GM23248 (cell line): Measurements from ENCODE around the gene PLBD1. TPM values are rescaled to one million over a fixed set of nuclear protein-coding genes. Genes with fewer than 3 reads are reported as not detected.

Experiments
- DNase-seq: peaks from one replicate; pipeline ENCODE4 v3.0.0-alpha.2; 2015
- H2AFZ ChIP-seq: fragments of 200-600 bp; sonication (generic); 2 replicates; pipeline ENCODE4 v1.6.1; 2016; ENCODE audit warnings: antibody characterized with exemption
- H3F3A ChIP-seq: fragments of 200-600 bp; sonication (generic); 2 replicates; pipeline ENCODE4 v1.6.1; 2016; ENCODE audit warnings: mild to moderate bottlenecking, antibody characterized with exemption, mixed run types; ENCODE audit not compliant: insufficient read depth
- H3K27ac ChIP-seq: fragments of 200-600 bp; sonication (generic); 2 replicates; pipeline ENCODE4 v1.5.1; 2016; ENCODE audit warnings: mild to moderate bottlenecking
- H3K27me3 ChIP-seq: fragments of 200-600 bp; sonication (generic); replicated peaks from 2 replicates; pipeline ENCODE4 v1.6.1; 2016; ENCODE audit warnings: mild to moderate bottlenecking; ENCODE audit not compliant: insufficient read depth
- H3K36me3 ChIP-seq: fragments of 200-600 bp; sonication (generic); 2 replicates; pipeline ENCODE4 v1.6.1; 2016; ENCODE audit warnings: low read depth, mild to moderate bottlenecking
- H3K4me1 ChIP-seq: fragments of 200-600 bp; sonication (generic); 2 replicates; pipeline ENCODE4 v1.6.1; 2016; ENCODE audit warnings: mild to moderate bottlenecking; ENCODE audit not compliant: insufficient read depth
- H3K4me2 ChIP-seq: fragments of 200-600 bp; sonication (generic); one replicate; pipeline ENCODE4 v1.6.1; 2016; ENCODE audit warnings: mild to moderate bottlenecking; ENCODE audit not compliant: unreplicated experiment
- H3K4me3 ChIP-seq: fragments of 200-600 bp; sonication (generic); 2 replicates; pipeline ENCODE4 v1.5.1; 2016; ENCODE audit warnings: mild to moderate bottlenecking
- H3K79me2 ChIP-seq: fragments of 200-600 bp; sonication (generic); 2 replicates; pipeline ENCODE4 v1.6.1; 2016; ENCODE audit warnings: mild to moderate bottlenecking; ENCODE audit not compliant: insufficient read depth
- H3K9ac ChIP-seq: fragments of 200-600 bp; sonication (generic); 2 replicates; pipeline ENCODE4 v1.6.1; 2016; ENCODE audit warnings: mild to moderate bottlenecking
- H3K9me2 ChIP-seq: fragments of 200-600 bp; sonication (generic); 2 replicates; pipeline ENCODE4 v1.6.1; 2016; ENCODE audit warnings: mixed run types, mild to moderate bottlenecking, moderate library complexity; ENCODE audit not compliant: insufficient read depth
- H3K9me3 ChIP-seq: fragments of 200-600 bp; sonication (generic); one replicate; pipeline ENCODE4 v1.6.1; 2017; ENCODE audit warnings: low read depth
- H4K20me1 ChIP-seq: fragments of 200-600 bp; sonication (generic); 2 replicates; pipeline ENCODE4 v1.6.0; 2016; ENCODE audit not compliant: insufficient read depth
- EZH2 ChIP-seq: fragments of 200-600 bp; sonication (generic); IDR thresholded peaks from 2 replicates; pipeline ENCODE4 v1.6.1; 2018; ENCODE audit warnings: antibody characterized with exemption, mild to moderate bottlenecking; ENCODE audit not compliant: insufficient read depth, poor library complexity, severe bottlenecking
- EZH2phosphoT487 ChIP-seq: fragments of 200-600 bp; sonication (generic); IDR thresholded peaks from 2 replicates; pipeline ENCODE4 v1.6.1; 2018; ENCODE audit warnings: antibody characterized with exemption, moderate library complexity, mild to moderate bottlenecking, low read depth; ENCODE audit not compliant: insufficient read depth
- WGBS, 2 experiments: methylation state at CpG; one replicate each; pipeline ENCODE4 v1.1.6; 2015 to 2017; ENCODE audit warnings: low lambda C conversion rate in 2 of 2, low coverage in 1 of 2; ENCODE audit errors: missing lambda C conversion rate in 2 of 2; 5-methylcytosine and 5-hydroxymethylcytosine counted together
- in situ Hi-C: fragments of 300-500 bp; cut with MboI; formaldehyde crosslinking; loops from 2 replicates; pipeline ENCODE4 v1.15.0; 2020
- polyA plus RNA-seq: library from polyadenylated mRNA; unstranded; fragments of >200 nt; fragmentation: Nextera tagmentation; extraction: Ambion mirVana; gene quantifications from 2 replicates; pipeline ENCODE4 v1.2.1, GENCODE V29; 2016
- small RNA-seq: library from RNA; depleted of rRNA; stranded (forward); fragments of <200 nt; gene quantifications from one replicate; pipeline ENCODE3, GENCODE V24; 2014; ENCODE audit warnings: low read depth, low replicate concordance
- total RNA-seq: library from RNA; depleted of rRNA; stranded (reverse); fragments of >200 nt; shearing (Covaris generic); gene quantifications from 2 replicates; pipeline ENCODE4 v1.2.3, GENCODE V29; 2014; rRNA removed

The PLBD1 gene
- total and polyA plus RNA-seq, 2 experiments from 2014 or later: 0.13 to 0.65 TPM

DNA sequence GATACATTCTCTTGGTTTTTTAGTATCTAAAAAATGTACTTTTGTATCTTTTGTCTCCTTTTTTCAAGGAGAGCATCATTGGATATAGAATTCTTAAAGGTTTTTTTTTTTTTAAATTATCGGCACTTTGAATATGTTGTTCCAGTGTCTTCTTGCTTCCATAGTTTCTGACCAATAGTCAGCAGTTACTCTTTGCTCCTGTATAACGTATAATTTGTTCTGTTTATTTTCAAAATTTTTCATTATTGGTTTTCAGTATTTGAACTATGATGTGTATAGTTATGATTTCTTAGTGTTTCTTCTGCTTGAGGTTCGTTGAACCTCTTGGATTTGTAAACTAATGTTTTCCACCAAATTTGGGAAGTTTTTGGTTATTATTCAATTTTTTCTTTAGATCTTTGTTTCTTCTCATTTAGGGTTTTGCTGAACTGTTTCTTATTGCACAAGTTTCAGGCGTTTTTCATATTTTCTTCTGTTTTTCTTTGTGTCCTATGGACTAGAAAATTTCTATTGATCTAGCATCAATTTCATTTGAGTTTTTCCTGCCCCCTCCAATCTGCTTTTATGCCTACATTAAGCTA, 93.9 kb downstream of the PLBD1 start:
- no peak for TF ChIP-seq EZH2
- no peak for TF ChIP-seq EZH2phosphoT487
- Histone ChIP-seq H3K27me3 (no peaks in the 10 kb centered on the region), H3K9ac (no peak overlapping the region), H3K4me1 (no peaks in the 10 kb centered on the region), H3K36me3 (peaks cover 61% of the 10 kb centered on the region), H3K9me3 (no peaks in the 10 kb centered on the region), H3K4me3 (no peak overlapping the region), H2AFZ (no peak overlapping the region), H3K79me2 (0 out of 2 replicates have a peak, but pooled peaks cover 9% of the 10 kb centered on the region), H4K20me1 (no peaks in the 10 kb centered on the region), H3K9me2 (no peaks in the 10 kb centered on the region; the same call in 1 of the 2 replicates), H3F3A (peaks cover 6% of the 10 kb centered on the region; the same call in 1 of the 2 replicates), H3K27ac (no peak overlapping the region), H3K4me2 (no peak overlapping the region)
- WGBS, 2 experiments: 78 to 85% methylated on average over 4 of the region's 4 CpGs
- peak; percentile 66 for DNase-seq
- in situ Hi-C loops: no loop called here

DNA sequence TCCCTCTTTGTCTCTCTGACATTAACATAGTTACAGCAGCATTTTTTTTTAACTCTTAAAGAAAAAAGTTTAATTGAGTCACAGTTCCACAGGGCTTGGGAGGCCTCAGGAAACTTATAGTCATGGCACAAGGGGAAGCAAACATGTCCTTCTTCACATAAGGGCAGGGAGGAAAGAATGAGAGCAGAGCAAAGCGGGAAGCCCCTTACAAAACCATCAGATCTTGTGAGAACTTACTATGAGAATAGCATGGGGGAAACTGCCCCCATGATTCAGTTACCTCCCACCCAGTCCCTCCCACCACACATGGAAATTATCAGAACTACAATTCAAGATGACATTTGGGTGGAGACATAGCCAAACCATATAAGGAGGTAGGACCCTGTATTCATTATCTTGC, 96.2 kb downstream of the PLBD1 start:
- peaks cover 6% of the 10 kb centered on the region; the same call in 1 of the 2 replicates for H3F3A ChIP-seq
- H3K36me3 ChIP-seq: peaks cover 61% of the 10 kb centered on the region
- in situ Hi-C loops: no loop called here
- no peaks in the 10 kb centered on the region for H3K9me3 ChIP-seq
- H4K20me1 ChIP-seq: no peaks in the 10 kb centered on the region
- no peak overlapping the region for H2AFZ ChIP-seq
- DNase-seq: no peak
- H3K27ac ChIP-seq: no peak overlapping the region
- no peak overlapping the region for H3K9ac ChIP-seq
- H3K4me1 ChIP-seq: no peaks in the 10 kb centered on the region
- 100% methylated on average over 1 of the region's 1 CpG for WGBS, 2 experiments
- no peaks in the 10 kb centered on the region for H3K9me2 ChIP-seq
- H3K27me3 ChIP-seq: no peaks in the 10 kb centered on the region
- TF ChIP-seq EZH2phosphoT487 (no peak), EZH2 (no peak)
- 0 out of 2 replicates have a peak, but pooled peaks cover 4% of the 10 kb centered on the region for H3K79me2 ChIP-seq
- no peak overlapping the region for H3K4me2 ChIP-seq
- no peak overlapping the region for H3K4me3 ChIP-seq

DNA sequence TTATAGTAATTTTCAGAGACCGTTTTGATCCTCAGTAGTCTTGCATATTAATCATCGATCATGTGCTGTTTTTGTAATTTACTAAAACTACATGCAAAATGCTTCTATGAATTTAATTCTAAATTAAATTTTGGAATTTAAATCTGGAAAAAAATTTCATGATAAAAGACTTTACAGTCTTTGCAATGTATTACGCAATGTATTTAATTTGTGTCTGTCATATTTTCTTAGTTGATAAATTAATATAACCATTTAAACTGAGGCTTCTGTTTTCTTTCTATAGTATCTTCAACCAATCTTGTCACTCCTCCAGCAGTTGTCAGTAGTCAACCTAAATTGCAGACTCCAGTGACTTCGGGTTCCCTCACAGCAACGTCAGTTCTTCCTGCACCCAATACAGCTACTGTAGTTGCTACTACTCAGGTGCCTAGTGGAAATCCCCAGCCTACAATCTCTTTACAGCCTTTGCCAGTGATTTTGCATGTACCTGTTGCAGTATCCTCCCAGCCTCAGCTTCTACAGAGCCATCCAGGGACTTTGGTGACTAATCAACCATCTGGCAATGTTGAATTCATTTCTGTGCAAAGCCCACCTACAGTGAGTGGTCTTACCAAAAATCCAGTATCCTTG, 107.4 kb downstream of the PLBD1 start:
- no peaks in the 10 kb centered on the region for H3K9me2 ChIP-seq
- no peak overlapping the region for H3K9ac ChIP-seq
- no peaks in the 10 kb centered on the region for H3F3A ChIP-seq
- in situ Hi-C loops: no loop called here
- no peak overlapping the region for H3K27ac ChIP-seq
- no peak for DNase-seq
- H3K9me3 ChIP-seq: no peaks in the 10 kb centered on the region
- WGBS, 2 experiments: 98 to 99% methylated on average over 5 of the region's 5 CpGs
- no peak overlapping the region for H3K4me2 ChIP-seq
- H3K27me3 ChIP-seq: no peaks in the 10 kb centered on the region
- no peaks in the 10 kb centered on the region for H3K4me1 ChIP-seq
- TF ChIP-seq EZH2 (no peak), EZH2phosphoT487 (no peak)
- H4K20me1 ChIP-seq: no peaks in the 10 kb centered on the region
- peaks cover 60% of the 10 kb centered on the region for H3K79me2 ChIP-seq
- peaks cover 54% of the 10 kb centered on the region for H3K36me3 ChIP-seq
- H2AFZ ChIP-seq: no peak overlapping the region
- H3K4me3 ChIP-seq: no peak overlapping the region

DNA sequence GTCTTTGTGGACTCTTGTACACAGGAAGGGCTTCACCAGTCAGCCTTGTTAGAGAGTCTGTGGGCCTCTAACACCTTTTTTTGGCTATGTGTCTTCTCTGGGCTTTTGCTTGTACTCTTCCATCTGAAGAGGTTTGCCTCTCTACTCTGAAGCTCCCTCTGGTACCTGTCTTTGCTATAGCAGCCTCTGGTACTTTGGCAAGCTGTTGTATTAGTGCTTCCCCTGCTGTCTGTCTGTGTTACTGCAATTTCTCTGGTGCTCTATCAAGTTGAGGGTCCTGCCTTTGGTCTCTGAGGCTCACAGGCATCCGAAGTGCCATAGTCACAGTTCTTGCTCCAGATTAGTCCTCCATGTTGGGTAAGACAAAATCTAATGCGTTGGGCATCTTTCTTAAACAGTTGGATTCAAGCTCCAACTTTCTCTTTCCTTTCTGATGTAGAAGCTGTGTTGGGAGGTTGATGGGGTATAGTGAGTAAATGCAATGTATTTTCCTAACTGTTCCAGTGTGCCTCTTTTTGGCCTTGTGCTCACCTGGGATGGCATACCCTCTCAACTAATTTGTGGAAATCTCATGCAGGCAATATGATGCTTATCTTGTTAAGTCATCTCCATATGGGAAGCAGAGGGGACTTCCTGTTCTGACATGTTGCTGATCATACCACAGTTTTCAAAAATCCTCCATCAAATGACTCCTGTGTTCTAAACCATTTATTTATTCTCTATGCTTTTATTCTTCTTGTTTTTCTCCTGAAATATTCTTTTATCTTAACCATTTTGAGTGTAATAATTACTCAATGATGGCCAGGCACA, 113.4 kb downstream of the PLBD1 start:
- Histone ChIP-seq H3K79me2 (peaks cover 68% of the 10 kb centered on the region), H4K20me1 (0 out of 2 replicates have a peak, but pooled peaks cover 6% of the 10 kb centered on the region), H3K9me3 (no peaks in the 10 kb centered on the region), H3K27ac (no peak overlapping the region), H3K4me3 (no peak overlapping the region), H2AFZ (no peak overlapping the region), H3K27me3 (no peaks in the 10 kb centered on the region), H3K4me2 (no peak overlapping the region), H3F3A (no peaks in the 10 kb centered on the region), H3K9ac (no peak overlapping the region), H3K4me1 (no peaks in the 10 kb centered on the region), H3K36me3 (peaks cover 38% of the 10 kb centered on the region), H3K9me2 (no peaks in the 10 kb centered on the region)
- WGBS, 2 experiments: 94 to 100% methylated on average over 2 of the region's 2 CpGs
- TF ChIP-seq EZH2phosphoT487 (no peak), EZH2 (no peak)
- DNase-seq: peak; percentile 45
- in situ Hi-C loops: no loop called here

Small RNA genes lying within 50 kb of the gene (small RNA-seq; reads per million reads assigned to genes)
- not detected for gene RN7SKP134

Other genes starting within 250 kb of the PLBD1 start
- gene ATF7IP, start 202.2 kb downstream of the PLBD1 start, total RNA-seq: 14.3 and 17.7 TPM in 2 replicates
- 24.3 and 24.9 TPM in 2 replicates for gene ATF7IP, start 202.2 kb downstream of the PLBD1 start, polyA plus RNA-seq
- not detected in 2 replicates for gene GUCY2C, start 128.7 kb upstream of the PLBD1 start, total RNA-seq
- gene GUCY2C, start 128.7 kb upstream of the PLBD1 start, polyA plus RNA-seq: not detected in 2 replicates
- 5.5 and 11.8 TPM in 2 replicates for gene WBP11, start 235.6 kb upstream of the PLBD1 start, total RNA-seq
- 44.0 and 46.1 TPM in 2 replicates for gene WBP11, start 235.6 kb upstream of the PLBD1 start, polyA plus RNA-seq
- 1.2 and 2.3 TPM in 2 replicates for gene C12orf60, start 235.8 kb upstream of the PLBD1 start, total RNA-seq
- gene C12orf60, start 235.8 kb upstream of the PLBD1 start, polyA plus RNA-seq: 0.86 and 1.2 TPM in 2 replicates
- not detected in 2 replicates for gene SMCO3, start 246.3 kb upstream of the PLBD1 start, total RNA-seq
- not detected in 2 replicates for gene SMCO3, start 246.3 kb upstream of the PLBD1 start, polyA plus RNA-seq